ENCODE measurements around the gene UBE2QL1.

Gene UBE2QL1

DNA sequence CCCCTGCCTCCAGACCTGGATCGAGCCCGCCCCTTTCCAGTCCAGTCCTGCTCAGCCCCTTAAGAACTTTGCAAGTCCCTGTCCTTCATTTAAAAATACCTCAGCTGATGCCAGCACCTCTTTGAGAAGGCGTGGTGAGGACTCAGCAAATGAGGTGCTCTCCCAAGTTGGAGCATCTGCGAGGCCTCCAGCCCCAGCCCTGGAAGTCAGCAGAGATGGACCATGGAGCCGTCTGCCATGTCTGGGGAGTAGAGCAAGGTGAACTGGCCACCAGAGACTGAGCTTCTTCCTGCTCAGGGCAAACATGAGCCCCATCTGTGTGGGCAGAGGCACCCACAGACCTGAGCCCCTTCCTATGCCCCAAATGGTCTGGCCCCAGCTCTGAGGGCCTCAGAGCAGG is 71.5 kb downstream of the UBE2QL1 start:
- no peak for TF ChIP-seq CTCF (IDR thresholded peaks at IDR 0.05; ENCODE audit: insufficient read depth, low read length, missing control alignments)
- H3K4me3 ChIP-seq (ENCODE audit: low read depth, low read length), result no peak overlapping the region
- CTCF ChIA-PET, result no interaction called here
- no peak for DNase-seq (ENCODE audit: low read depth, low spot score)
- POLR2A ChIA-PET, result no interaction called here

GRCh38 chr5:6522331-6522730 is 73.7 kb downstream of the UBE2QL1 start:
- TF ChIP-seq CTCF (IDR thresholded peaks at IDR 0.05; ENCODE audit: insufficient read depth, low read length, missing control alignments), result no peak
- H3K4me3 ChIP-seq (ENCODE audit: low read depth, low read length), result no peak overlapping the region
- no peak for DNase-seq (ENCODE audit: low read depth, low spot score)
- CTCF ChIA-PET, result no interaction called here
- POLR2A ChIA-PET, result no interaction called here

GRCh38 chr5:6522923-6523322 is 74.3 kb downstream of the UBE2QL1 start:
- ChIA-PET CTCF (no interaction called here), POLR2A (no interaction called here)
- no peak overlapping the region for H3K4me3 ChIP-seq (ENCODE audit: low read depth, low read length)
- DNase-seq (ENCODE audit: low read depth, low spot score), result no peak
- TF ChIP-seq CTCF (IDR thresholded peaks at IDR 0.05; ENCODE audit: insufficient read depth, low read length, missing control alignments), result no peak

GRCh38 chr5:6525422-6525821 is 76.8 kb downstream of the UBE2QL1 start:
- CTCF ChIA-PET, result no interaction called here
- POLR2A ChIA-PET, result no interaction called here
- TF ChIP-seq CTCF (IDR thresholded peaks at IDR 0.05; ENCODE audit: insufficient read depth, low read length, missing control alignments), result no peak

DNA sequence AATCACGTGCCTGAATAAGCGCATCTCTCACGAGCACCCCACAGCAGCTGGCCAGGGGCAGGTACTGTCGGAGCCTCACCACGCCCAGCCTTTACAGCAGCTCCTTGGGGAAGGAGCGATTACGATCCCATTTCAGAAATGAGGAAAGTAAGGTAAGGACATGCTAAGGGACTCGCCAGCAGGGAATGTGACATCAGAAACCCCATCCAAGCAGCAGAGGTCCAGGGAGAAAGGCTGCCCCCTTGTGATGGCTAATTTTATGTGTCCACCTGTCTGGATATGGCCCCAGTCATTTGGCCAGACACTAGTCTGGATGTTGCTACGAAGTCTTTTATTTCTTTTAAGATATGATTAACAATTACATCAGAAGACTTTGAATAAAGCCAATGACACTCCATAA is 77.3 kb downstream of the UBE2QL1 start:
- no peak overlapping the region for H3K4me3 ChIP-seq (ENCODE audit: low read depth, low read length)
- CTCF ChIA-PET, result no interaction called here
- no peak for DNase-seq (ENCODE audit: low read depth, low spot score)
- POLR2A ChIA-PET, result no interaction called here
- peak; percentile 10 for TF ChIP-seq CTCF (IDR thresholded peaks at IDR 0.05; ENCODE audit: insufficient read depth, low read length, missing control alignments)

More at GRCh38 chr5:6525422-6525821, 76.8 kb downstream of the UBE2QL1 start:
- no peak overlapping the region for H3K4me3 ChIP-seq (ENCODE audit: low read depth, low read length)
- DNase-seq (ENCODE audit: low read depth, low spot score), result no peak

GRCh38 chr5:6527749-6528455 is 79.2 kb downstream of the UBE2QL1 start:
- ChIA-PET CTCF (no interaction called here), POLR2A (no interaction called here)
- DNase-seq (ENCODE audit: low read depth, low spot score), result no peak
- H3K4me3 ChIP-seq (ENCODE audit: low read depth, low read length), result no peak overlapping the region
- no peak for TF ChIP-seq CTCF (IDR thresholded peaks at IDR 0.05; ENCODE audit: insufficient read depth, low read length, missing control alignments)
